Mesenchymal stem cell (in vitro differentiated cells and primary cell): ENCODE data around the gene NOM1.
"Not testable (repeated sequence)": the region's sequence is repeated elsewhere in the genome, so short reads cannot be mapped to it uniquely, and the experiment has no call there.

ENCODE experiments used
- DNase-seq: peaks from one replicate; pipeline ENCODE4 v3.0.0-alpha.2; 2013
- H2AFZ ChIP-seq: one replicate; pipeline ENCODE4 v1.6.1; 2013; ENCODE audit warnings: low read depth, mild to moderate bottlenecking, control low read depth, inconsistent platforms, low read length, moderate library complexity
- H2AK5ac ChIP-seq: 2 replicates; pipeline ENCODE4 v1.6.1; 2013; ENCODE audit warnings: low read length, moderate library complexity, mild to moderate bottlenecking, inconsistent platforms; ENCODE audit not compliant: severe bottlenecking
- H2BK120ac ChIP-seq: one replicate; pipeline ENCODE4 v1.6.1; 2013; ENCODE audit warnings: low read depth, mild to moderate bottlenecking, inconsistent platforms, low read length, moderate library complexity
- H2BK12ac ChIP-seq, 2 experiments: one replicate each; pipeline ENCODE4 v1.6.1; 2013; ENCODE audit warnings: inconsistent platforms in 2 of 2, low read length in 2 of 2, mild to moderate bottlenecking in 2 of 2, moderate library complexity in 2 of 2, control low read depth in 1 of 2
- H2BK15ac ChIP-seq: one replicate; pipeline ENCODE4 v1.6.1; 2013; ENCODE audit warnings: mild to moderate bottlenecking, low read depth, inconsistent platforms; ENCODE audit not compliant: poor library complexity, severe bottlenecking
- H2BK5ac ChIP-seq: 2 replicates; pipeline ENCODE4 v1.6.1; 2013; ENCODE audit warnings: low read depth, mild to moderate bottlenecking, low read length, control low read depth, inconsistent platforms; ENCODE audit not compliant: poor library complexity, severe bottlenecking
- H3K14ac ChIP-seq, 2 experiments: one replicate each; pipeline ENCODE4 v1.6.1; 2013; ENCODE audit warnings: inconsistent platforms in 2 of 2, low read length in 2 of 2, control low read depth in 1 of 2, mild to moderate bottlenecking in 1 of 2, moderate library complexity in 1 of 2
- H3K18ac ChIP-seq, 2 experiments: one replicate each; pipeline ENCODE4 v1.6.1; 2013; ENCODE audit warnings: inconsistent platforms in 2 of 2, low read length in 2 of 2, control low read depth in 1 of 2, low read depth in 1 of 2, mild to moderate bottlenecking in 1 of 2
- H3K23ac ChIP-seq, 2 experiments: one replicate each; pipeline ENCODE4 v1.6.1; 2013; ENCODE audit warnings: inconsistent platforms in 2 of 2, low read length in 2 of 2, mild to moderate bottlenecking in 2 of 2, moderate library complexity in 2 of 2, control low read depth in 1 of 2
- H3K27ac ChIP-seq: 2 replicates; pipeline ENCODE4 v1.5.1; 2013; ENCODE audit warnings: mild to moderate bottlenecking, moderate library complexity, low read length, control low read depth, inconsistent platforms; ENCODE audit not compliant: poor library complexity, severe bottlenecking
- H3K27me3 ChIP-seq, 2 experiments: 2 replicates each; pipeline versions ENCODE4 v1.6.1 to v1.7.0; 2013; ENCODE audit warnings: low read length in 2 of 2, mild to moderate bottlenecking in 2 of 2, moderate library complexity in 2 of 2, control low read depth in 1 of 2, inconsistent platforms in 1 of 2; ENCODE audit not compliant: control insufficient read depth in 1 of 2, insufficient read depth in 1 of 2
- H3K36me3 ChIP-seq, 2 experiments: 2 replicates each; pipeline versions ENCODE4 v1.6.1 to v1.7.0; 2013; ENCODE audit warnings: low read length in 2 of 2, control low read depth in 1 of 2, inconsistent platforms in 1 of 2, low read depth in 1 of 2, mild to moderate bottlenecking in 1 of 2; ENCODE audit not compliant: insufficient read depth in 2 of 2, control insufficient read depth in 1 of 2
- H3K4ac ChIP-seq, 2 experiments: one replicate each; pipeline ENCODE4 v1.6.1; 2013; ENCODE audit warnings: inconsistent platforms in 2 of 2, low read length in 2 of 2, mild to moderate bottlenecking in 2 of 2, moderate library complexity in 2 of 2, control low read depth in 1 of 2, low read depth in 1 of 2
- H3K4me1 ChIP-seq: 2 replicates; pipeline ENCODE4 v1.6.1; 2013; ENCODE audit warnings: low read depth, low read length, control low read depth; ENCODE audit not compliant: control insufficient read depth, insufficient read depth
- H3K4me2 ChIP-seq: 2 replicates; pipeline ENCODE4 v1.6.1; 2013; ENCODE audit warnings: low read length, mild to moderate bottlenecking, inconsistent platforms; ENCODE audit not compliant: poor library complexity, severe bottlenecking
- H3K4me3 ChIP-seq, 2 experiments: 2 replicates each; pipeline versions ENCODE4 v1.5.1 to v1.7.0; 2013; ENCODE audit warnings: low read length in 2 of 2, mild to moderate bottlenecking in 2 of 2, control low read depth in 1 of 2, low read depth in 1 of 2; ENCODE audit not compliant: insufficient read depth in 1 of 2
- H3K79me1 ChIP-seq: replicated peaks from 2 replicates; pipeline ENCODE4 v1.6.1; 2013; ENCODE audit warnings: mild to moderate bottlenecking, control low read depth, low read length, inconsistent platforms; ENCODE audit not compliant: poor library complexity, severe bottlenecking
- H3K9ac ChIP-seq: 2 replicates; pipeline ENCODE4 v1.7.0; 2013; ENCODE audit warnings: mild to moderate bottlenecking, low read length, moderate library complexity
- H3K9me3 ChIP-seq: 2 replicates; pipeline ENCODE4 v1.7.0; 2013; ENCODE audit warnings: mild to moderate bottlenecking, low read length; ENCODE audit not compliant: control insufficient read depth
- H4K8ac ChIP-seq: one replicate; pipeline ENCODE4 v1.6.1; 2013; ENCODE audit warnings: inconsistent platforms, mild to moderate bottlenecking, low read length, moderate library complexity
- H4K91ac ChIP-seq: one replicate; pipeline ENCODE4 v1.6.1; 2013; ENCODE audit warnings: mild to moderate bottlenecking, low read length, inconsistent platforms
- WGBS: methylation state at CpG from one replicate; pipeline ENCODE4 v1.1.7; 2013; ENCODE audit warnings: mixed read lengths; 5-methylcytosine and 5-hydroxymethylcytosine counted together

NOM1 gene

GRCh38 chr7:156907656-156908055 is 41.9 kb upstream of the NOM1 start:
- H3K23ac ChIP-seq = no peak overlapping the region
- H2BK5ac ChIP-seq = no peak overlapping the region
- no peaks in the 10 kb centered on the region for H3K79me1 ChIP-seq
- H3K9me3 ChIP-seq = no peaks in the 10 kb centered on the region
- H3K4me2 ChIP-seq = no peak overlapping the region
- no peak overlapping the region for H2BK12ac ChIP-seq
- H3K27me3 ChIP-seq = peaks cover 0 to 3% of the 10 kb centered on the region in 2 experiments
- no peak overlapping the region for H2AFZ ChIP-seq
- no peak overlapping the region for H3K27ac ChIP-seq
- no peak overlapping the region for H2AK5ac ChIP-seq
- no peak overlapping the region for H3K4me3 ChIP-seq
- no peak overlapping the region for H4K8ac ChIP-seq
- H2BK15ac ChIP-seq = no peak overlapping the region
- H3K18ac ChIP-seq = no peak overlapping the region
- H3K36me3 ChIP-seq = no peaks in the 10 kb centered on the region
- no peak overlapping the region for H3K14ac ChIP-seq
- H3K4ac ChIP-seq = no peak overlapping the region
- H2BK120ac ChIP-seq = no peak overlapping the region
- peaks cover 11% of the 10 kb centered on the region for H3K4me1 ChIP-seq
- 100% methylated on average over 1 of the region's 4 CpGs for WGBS
- H3K9ac ChIP-seq = no peak overlapping the region
- peak; percentile 85 for DNase-seq
- H4K91ac ChIP-seq = no peak overlapping the region

GRCh38 chr7:156909574-156910252 is 39.8 kb upstream of the NOM1 start:
- not testable (repeated sequence) for H3K27ac ChIP-seq, H3K4ac ChIP-seq, H3K79me1 ChIP-seq, H3K9ac ChIP-seq, H3K14ac ChIP-seq, H3K4me3 ChIP-seq, H2BK120ac ChIP-seq, H3K18ac ChIP-seq, H3K9me3 ChIP-seq, H2BK5ac ChIP-seq, H3K4me2 ChIP-seq, H4K91ac ChIP-seq, H4K8ac ChIP-seq, H3K27me3 ChIP-seq, H3K36me3 ChIP-seq, H3K23ac ChIP-seq, H2AFZ ChIP-seq, H2BK12ac ChIP-seq, H3K4me1 ChIP-seq, H2AK5ac ChIP-seq, H2BK15ac ChIP-seq, DNase-seq
- no CpG with 5 or more reads among the region's 3 CpGs for WGBS

- Histone ChIP-seq H2BK5ac (no peak overlapping the region), H3K4ac (no peak overlapping the region), H4K8ac (no peak overlapping the region), H3K4me3 (no peak overlapping the region), H3K18ac (no peak overlapping the region), H3K9ac (no peak overlapping the region), H3K27me3 (peaks cover 0 to 33% of the 10 kb centered on the region in 2 experiments), H3K14ac (no peak overlapping the region), H2BK120ac (no peak overlapping the region), H2BK15ac (no peak overlapping the region), H2BK12ac (no peak overlapping the region), H3K27ac (no peak overlapping the region), H3K4me2 (no peak overlapping the region), H2AK5ac (no peak overlapping the region), H3K9me3 (no peaks in the 10 kb centered on the region), H3K36me3 (no peaks in the 10 kb centered on the region), H3K79me1 (no peaks in the 10 kb centered on the region), H3K23ac (no peak overlapping the region), H2AFZ (no peak overlapping the region), H4K91ac (no peak overlapping the region), H3K4me1 (no peaks in the 10 kb centered on the region)
- no peak for DNase-seq
- WGBS = 33% methylated on average over 1 of the region's 1 CpG
Observed at GRCh38 chr7:156918635-156919034, 30.9 kb upstream of the NOM1 start.

GRCh38 chr7:156919132-156919713 is 30.3 kb upstream of the NOM1 start:
- peaks cover 0 to 33% of the 10 kb centered on the region in 2 experiments for H3K27me3 ChIP-seq
- no peak overlapping the region for H2AK5ac ChIP-seq
- H3K18ac ChIP-seq = no peak overlapping the region
- whole genome bisulfite sequencing = 92% methylated on average over 19 of the region's 19 CpGs
- H3K9ac ChIP-seq = no peak overlapping the region
- H3K4me3 ChIP-seq = no peak overlapping the region
- H2BK12ac ChIP-seq = no peak overlapping the region
- DNase-seq = no peak
- no peak overlapping the region for H4K8ac ChIP-seq
- no peak overlapping the region for H2BK15ac ChIP-seq
- H3K4me2 ChIP-seq = no peak overlapping the region
- no peaks in the 10 kb centered on the region for H3K36me3 ChIP-seq
- H3K79me1 ChIP-seq = no peaks in the 10 kb centered on the region
- no peak overlapping the region for H2BK120ac ChIP-seq
- no peaks in the 10 kb centered on the region for H3K4me1 ChIP-seq
- no peak overlapping the region for H3K4ac ChIP-seq
- peak overlapping the region in 1 of 2 experiments; percentile 77 for H3K14ac ChIP-seq
- no peak overlapping the region for H3K27ac ChIP-seq
- H3K9me3 ChIP-seq = no peaks in the 10 kb centered on the region
- no peak overlapping the region for H3K23ac ChIP-seq
- no peak overlapping the region for H2AFZ ChIP-seq
- no peak overlapping the region for H2BK5ac ChIP-seq
- no peak overlapping the region for H4K91ac ChIP-seq
